Lower lobe of right lung (tissue), 2 donors: Measurements from ENCODE around the gene LTB4R2. TPM values are rescaled to one million over a fixed set of nuclear protein-coding genes. Genes with fewer than 3 reads are reported as not detected.
A peak's percentile ranks its signal among the peaks of the same experiment; 100 is the strongest.

ENCODE experiments used
- ATAC-seq, 2 donors: fragments of 200-7000 bp; cut with Tn5 transposase; one replicate each; pipeline ENCODE4 v1.9.1; 2020 to 2022; ENCODE audit warnings: mild to moderate bottlenecking in 2 of 2, moderate library complexity in 2 of 2
- DNase-seq: peaks from one replicate; pipeline ENCODE4 v3.0.0-alpha.2; 2020
- H3K27ac ChIP-seq: fragments of 200-600 bp; one replicate; pipeline ENCODE4 v1.8.0; 2022
- H3K27me3 ChIP-seq: fragments of 200-600 bp; one replicate; pipeline ENCODE4 v1.8.0; 2022; ENCODE audit warnings: low read depth
- H3K36me3 ChIP-seq: fragments of 200-600 bp; one replicate; pipeline ENCODE4 v1.8.0; 2022; ENCODE audit warnings: mild to moderate bottlenecking
- H3K4me1 ChIP-seq: fragments of 200-600 bp; one replicate; pipeline ENCODE4 v1.8.0; 2022
- H3K4me3 ChIP-seq: fragments of 200-600 bp; one replicate; pipeline ENCODE4 v1.8.0; 2022; ENCODE audit warnings: mild to moderate bottlenecking
- H3K9me3 ChIP-seq: fragments of 200-600 bp; one replicate; pipeline ENCODE4 v1.8.0; 2022
- intact Hi-C: fragments of 100-400 bp; cut with DNase I; formaldehyde crosslinking; loops from one replicate; pipeline ENCODE4 v1.11.0; 2022
- total RNA-seq: library from RNA; stranded (reverse); fragmentation: NEBNext Ultra II Directional; extraction: Animal tissue kit (Norgen Biotek cat#: 25700); gene quantifications from one replicate; pipeline ENCODE4 v1.2.1, GENCODE V29; 2021
- TF ChIP-seq, protein P1 (sequence below): fragments of 200-600 bp; IDR thresholded peaks from one replicate; pipeline ENCODE4 v1.8.0; 2022; ENCODE audit warnings: antibody characterized with exemption, mild to moderate bottlenecking
- donor health status: DM: no; HTN: yes; CAD: no; lungs with severe emphysema.

Gene LTB4R2
- total RNA-seq, 1 donor from 2014 or later = 5.9 TPM

DNA sequence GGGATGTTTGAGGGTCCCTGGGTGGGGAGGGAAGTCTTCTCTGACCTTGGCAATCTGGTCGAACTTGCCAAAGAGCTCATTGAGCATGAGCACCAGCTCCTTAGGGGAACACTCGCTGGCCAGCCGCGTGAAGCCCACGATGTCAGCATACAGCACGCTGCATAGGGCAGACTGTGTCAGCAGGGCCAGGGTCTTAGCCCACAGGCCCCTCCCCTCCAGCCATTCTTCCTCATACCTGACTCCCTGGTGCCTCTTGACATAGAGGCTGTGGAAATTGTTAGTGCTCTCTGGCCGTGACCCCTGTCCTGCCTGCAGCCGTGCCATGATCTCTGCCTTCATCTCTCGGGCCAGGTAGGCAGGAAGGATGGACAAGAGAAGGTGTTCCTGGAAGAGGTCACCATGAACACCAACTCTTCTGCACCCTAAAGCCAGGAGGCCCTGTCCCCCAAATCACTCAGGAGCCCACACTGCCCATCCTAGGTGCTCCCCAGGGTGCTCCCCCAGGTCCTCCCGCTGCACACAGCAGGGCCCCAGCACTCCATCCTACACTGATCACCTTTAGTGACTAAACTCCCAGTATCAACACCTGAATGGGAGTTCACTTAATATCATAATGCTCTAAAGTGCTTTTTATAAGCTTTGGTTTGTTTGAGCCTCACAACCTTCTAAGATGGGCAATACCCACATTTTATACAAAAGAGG lies 21.2 kb downstream of the LTB4R2 start:
- Histone ChIP-seq H3K27me3 (peaks cover 15% of the 10 kb centered on the region), H3K9me3 (no peaks in the 10 kb centered on the region), H3K4me1 (peaks cover 79% of the 10 kb centered on the region), H3K27ac (no peak overlapping the region), H3K36me3 (peaks cover 10% of the 10 kb centered on the region), H3K4me3 (no peak overlapping the region)
- ATAC-seq (no peak), DNase-seq (no peak)
- TF ChIP-seq, protein P1, sequence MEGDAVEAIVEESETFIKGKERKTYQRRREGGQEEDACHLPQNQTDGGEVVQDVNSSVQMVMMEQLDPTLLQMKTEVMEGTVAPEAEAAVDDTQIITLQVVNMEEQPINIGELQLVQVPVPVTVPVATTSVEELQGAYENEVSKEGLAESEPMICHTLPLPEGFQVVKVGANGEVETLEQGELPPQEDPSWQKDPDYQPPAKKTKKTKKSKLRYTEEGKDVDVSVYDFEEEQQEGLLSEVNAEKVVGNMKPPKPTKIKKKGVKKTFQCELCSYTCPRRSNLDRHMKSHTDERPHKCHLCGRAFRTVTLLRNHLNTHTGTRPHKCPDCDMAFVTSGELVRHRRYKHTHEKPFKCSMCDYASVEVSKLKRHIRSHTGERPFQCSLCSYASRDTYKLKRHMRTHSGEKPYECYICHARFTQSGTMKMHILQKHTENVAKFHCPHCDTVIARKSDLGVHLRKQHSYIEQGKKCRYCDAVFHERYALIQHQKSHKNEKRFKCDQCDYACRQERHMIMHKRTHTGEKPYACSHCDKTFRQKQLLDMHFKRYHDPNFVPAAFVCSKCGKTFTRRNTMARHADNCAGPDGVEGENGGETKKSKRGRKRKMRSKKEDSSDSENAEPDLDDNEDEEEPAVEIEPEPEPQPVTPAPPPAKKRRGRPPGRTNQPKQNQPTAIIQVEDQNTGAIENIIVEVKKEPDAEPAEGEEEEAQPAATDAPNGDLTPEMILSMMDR = no peak
- intact Hi-C loops = no loop called here

DNA sequence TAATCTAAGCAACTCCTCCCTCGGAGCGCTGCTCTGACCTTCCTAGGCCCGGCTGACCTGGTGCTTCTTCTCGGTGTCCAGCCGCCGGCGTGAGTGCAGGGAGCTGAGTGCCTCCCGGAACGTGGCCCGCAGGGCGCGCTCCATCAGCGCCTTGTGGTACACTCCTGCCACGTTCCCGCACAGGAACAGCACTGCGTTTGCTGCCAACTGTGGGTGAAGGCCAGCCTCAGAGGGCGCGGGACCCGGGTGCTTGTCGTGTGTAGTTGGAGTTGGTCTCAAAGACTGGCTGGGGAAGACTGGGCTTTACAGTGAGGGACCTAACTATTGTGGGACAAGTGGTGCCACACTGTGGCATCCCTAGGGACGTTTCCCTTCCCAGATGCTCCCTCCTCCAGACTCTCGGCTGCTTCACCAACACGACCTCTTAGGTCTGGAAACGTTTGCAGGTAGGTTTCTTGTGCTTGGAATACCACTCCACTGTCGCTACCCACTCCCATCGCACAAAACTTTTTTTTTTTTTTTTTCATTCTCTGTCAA lies 21.9 kb downstream of the LTB4R2 start:
- H3K4me3 ChIP-seq = no peak overlapping the region
- intact Hi-C loops = no loop called here
- peaks cover 11% of the 10 kb centered on the region for H3K36me3 ChIP-seq
- TF ChIP-seq, protein P1 = no peak
- H3K9me3 ChIP-seq = no peaks in the 10 kb centered on the region
- H3K27ac ChIP-seq = no peak overlapping the region
- H3K4me1 ChIP-seq = peaks cover 81% of the 10 kb centered on the region
- H3K27me3 ChIP-seq = peaks cover 15% of the 10 kb centered on the region
- DNase-seq (no peak), ATAC-seq (no peak)

DNA sequence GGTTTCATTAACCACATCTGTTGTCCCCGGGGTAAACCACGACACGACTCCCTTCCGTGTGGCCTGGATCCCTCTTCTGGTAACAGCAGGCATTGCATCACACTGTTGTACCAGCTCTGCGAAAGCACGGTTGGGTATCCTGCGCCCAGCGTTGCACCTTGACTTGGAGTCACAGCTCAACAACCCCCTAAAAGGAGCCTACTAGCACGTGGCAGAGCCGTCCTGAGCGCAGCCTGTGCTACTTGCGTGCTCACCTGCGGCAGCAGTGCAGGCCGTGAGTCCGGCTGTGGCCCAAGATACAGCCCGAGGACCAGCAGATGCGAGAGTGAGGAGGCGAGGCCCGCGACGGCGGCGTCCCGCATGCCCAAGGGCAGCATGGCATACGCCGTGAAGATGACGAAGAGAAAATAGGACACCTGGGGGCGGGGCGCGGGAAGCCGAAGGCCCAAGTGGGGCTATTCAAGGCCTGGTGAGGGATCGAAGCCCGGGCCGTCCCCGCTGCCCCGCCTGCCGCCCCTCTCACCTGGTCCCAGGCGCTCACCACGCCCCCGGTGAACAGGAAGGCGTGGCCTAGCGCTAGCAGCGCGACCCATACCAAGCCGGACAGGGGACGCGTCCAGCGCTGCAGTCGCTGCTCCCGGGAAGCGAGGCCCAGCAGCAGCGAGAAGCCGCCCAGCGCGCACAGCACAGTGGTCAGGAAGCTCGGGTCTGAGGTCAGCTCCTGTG lies 22.5 kb downstream of the LTB4R2 start:
- Histone ChIP-seq H3K4me1 (peaks cover 76% of the 10 kb centered on the region), H3K4me3 (peak overlapping the region; percentile 58), H3K36me3 (peaks cover 17% of the 10 kb centered on the region), H3K9me3 (no peaks in the 10 kb centered on the region), H3K27ac (no peak overlapping the region), H3K27me3 (peaks cover 15% of the 10 kb centered on the region)
- ATAC-seq = peak; percentile 80 to 82
- peak; percentile 79 for DNase-seq
- TF ChIP-seq, protein P1 = peak; percentile 69
- intact Hi-C loops = no loop called here

DNA sequence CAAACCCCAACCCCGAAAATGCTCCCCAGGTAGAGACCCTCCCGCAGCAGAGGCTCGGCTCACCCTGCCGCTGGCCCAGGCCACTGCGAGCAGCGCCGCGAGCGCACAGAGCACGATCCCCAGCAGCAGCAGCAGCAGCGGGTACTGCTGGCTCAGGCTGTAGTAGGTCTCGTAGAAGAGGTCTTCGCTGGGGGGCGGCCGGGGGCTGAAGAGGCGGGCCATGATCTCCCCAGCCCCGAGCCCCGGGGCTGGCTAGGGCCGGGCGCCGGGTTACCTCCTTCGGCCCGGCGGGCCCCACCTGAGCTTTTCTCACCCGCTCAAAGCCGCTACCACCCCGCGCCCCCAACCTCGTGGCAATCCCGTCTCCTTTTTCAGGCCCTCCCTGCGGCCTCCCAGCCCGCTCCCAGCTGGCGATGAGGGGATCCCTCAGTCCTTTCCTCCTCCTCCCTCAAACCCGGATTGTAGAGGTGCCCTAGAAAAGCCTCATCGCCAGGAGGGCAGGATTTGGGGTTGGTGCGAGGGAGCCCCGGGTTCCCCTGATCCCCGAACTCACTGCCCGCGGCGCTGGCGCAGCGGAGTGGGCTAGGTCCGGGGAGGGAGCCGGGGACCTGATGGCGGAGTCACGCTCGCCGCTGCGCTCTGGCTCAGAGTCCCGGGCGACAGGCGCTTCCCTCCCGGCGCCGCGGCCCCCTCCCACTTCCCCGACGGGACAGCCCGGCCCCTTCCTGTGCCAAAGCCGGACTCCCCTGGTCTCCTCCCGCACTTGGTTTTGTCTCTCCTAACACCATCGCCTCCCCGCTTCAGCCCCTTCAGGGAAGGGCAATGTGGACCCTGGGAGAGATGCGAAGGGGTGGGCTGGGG lies 24.7 kb downstream of the LTB4R2 start, which contains the start of gene ADCY4:
ADCY4 (minus strand) TSS at position 641 of the 861 bp plus-strand sequence; CDS start at position 222, 419 bp downstream.
- ATAC-seq (peak in 1 of 2 donors; percentile 21), DNase-seq (peak; percentile 66)
- H3K9me3 ChIP-seq = no peaks in the 10 kb centered on the region
- peaks cover 15% of the 10 kb centered on the region for H3K27me3 ChIP-seq
- intact Hi-C loops = no loop called here
- peak within 1 kb of the TSS; percentile 58 for H3K4me3 ChIP-seq
- TF ChIP-seq, protein P1 = no peak
- H3K27ac ChIP-seq = peak within 1 kb of the TSS; percentile 83
- H3K36me3 ChIP-seq = peaks cover 26% of the 10 kb centered on the region
- peaks cover 71% of the 10 kb centered on the region for H3K4me1 ChIP-seq
